HUES64 (cell line): ENCODE data around the gene KCNK15.

Source experiments
- H3K27ac ChIP-seq: 2 replicates; pipeline ENCODE4 v1.7.0; 2013; ENCODE audit warnings: low read depth, low read length, inconsistent platforms
- H3K27me3 ChIP-seq: 2 replicates; pipeline ENCODE4 v1.6.1; 2013; ENCODE audit warnings: mild to moderate bottlenecking, low read length; ENCODE audit not compliant: insufficient read depth
- H3K36me3 ChIP-seq: 2 replicates; pipeline ENCODE4 v1.6.1; 2013; ENCODE audit warnings: mild to moderate bottlenecking, low read length; ENCODE audit not compliant: insufficient read depth
- H3K4me1 ChIP-seq: 2 replicates; pipeline ENCODE4 v1.6.1; 2013; ENCODE audit warnings: mild to moderate bottlenecking, low read length, moderate library complexity; ENCODE audit not compliant: insufficient read depth
- H3K4me3 ChIP-seq: 2 replicates; pipeline ENCODE4 v1.5.1; 2013; ENCODE audit warnings: mild to moderate bottlenecking, low read length, moderate library complexity
- H3K9ac ChIP-seq: 2 replicates; pipeline ENCODE4 v1.6.1; 2013; ENCODE audit warnings: mild to moderate bottlenecking, low read depth, low read length
- H3K9me3 ChIP-seq: 2 replicates; pipeline ENCODE4 v1.6.1; 2013; ENCODE audit warnings: low read depth, low read length; ENCODE audit not compliant: insufficient read depth
- WGBS: fragments of 150-250, 120-280 bp; methylation state at CpG from one replicate; pipeline ENCODE4 v1.1.7; 2013; ENCODE audit warnings: missing lambda C conversion rate; 5-methylcytosine and 5-hydroxymethylcytosine counted together

The KCNK15 gene

GRCh38 chr20:44781118-44781517 is 35.5 kb downstream of the KCNK15 start:
- Histone ChIP-seq H3K9me3 (no peaks in the 10 kb centered on the region), H3K27me3 (no peaks in the 10 kb centered on the region), H3K36me3 (no peaks in the 10 kb centered on the region), H3K4me3 (no peak overlapping the region), H3K9ac (no peak overlapping the region), H3K27ac (no peak overlapping the region), H3K4me1 (peaks cover 13% of the 10 kb centered on the region)
- 91% methylated on average over 3 of the region's 3 CpGs for WGBS

- Histone ChIP-seq H3K4me1 (peaks cover 15% of the 10 kb centered on the region), H3K9ac (no peak overlapping the region), H3K27ac (no peak overlapping the region), H3K36me3 (no peaks in the 10 kb centered on the region), H3K27me3 (no peaks in the 10 kb centered on the region), H3K4me3 (no peak overlapping the region), H3K9me3 (no peaks in the 10 kb centered on the region)
- 89% methylated on average over 3 of the region's 3 CpGs for WGBS
Measured at GRCh38 chr20:44781791-44782190, 36.1 kb downstream of the KCNK15 start.

GRCh38 chr20:44784688-44785087 is 39.0 kb downstream of the KCNK15 start:
- Histone ChIP-seq H3K4me1 (peaks cover 15% of the 10 kb centered on the region), H3K36me3 (no peaks in the 10 kb centered on the region), H3K4me3 (no peak overlapping the region), H3K27ac (peak overlapping the region; percentile 38; the same call in 1 of the 2 replicates), H3K9me3 (no peaks in the 10 kb centered on the region), H3K9ac (no peak overlapping the region), H3K27me3 (no peaks in the 10 kb centered on the region)
- WGBS, result 74% methylated on average over 1 of the region's 1 CpG

GRCh38 chr20:44785768-44786167 is 40.1 kb downstream of the KCNK15 start:
- Histone ChIP-seq H3K9ac (no peak overlapping the region), H3K27me3 (no peaks in the 10 kb centered on the region), H3K9me3 (no peaks in the 10 kb centered on the region), H3K36me3 (no peaks in the 10 kb centered on the region), H3K4me3 (no peak overlapping the region), H3K27ac (no peak overlapping the region), H3K4me1 (peaks cover 15% of the 10 kb centered on the region)
- 45% methylated on average over 1 of the region's 1 CpG for WGBS

GRCh38 chr20:44787299-44787698 is 41.6 kb downstream of the KCNK15 start:
- 97% methylated on average over 7 of the region's 7 CpGs for WGBS

GRCh38 chr20:44788706-44789456 is 43.2 kb downstream of the KCNK15 start:
- 89% methylated on average over 8 of the region's 10 CpGs for WGBS
- Histone ChIP-seq H3K9ac (no peak overlapping the region), H3K36me3 (no peaks in the 10 kb centered on the region), H3K27ac (no peak overlapping the region), H3K4me1 (peaks cover 15% of the 10 kb centered on the region), H3K27me3 (no peaks in the 10 kb centered on the region), H3K4me3 (no peak overlapping the region), H3K9me3 (no peaks in the 10 kb centered on the region)

More at GRCh38 chr20:44787299-44787698, 41.6 kb downstream of the KCNK15 start:
- Histone ChIP-seq H3K4me3 (no peak overlapping the region), H3K27me3 (no peaks in the 10 kb centered on the region), H3K27ac (no peak overlapping the region), H3K36me3 (no peaks in the 10 kb centered on the region), H3K4me1 (peaks cover 15% of the 10 kb centered on the region), H3K9me3 (no peaks in the 10 kb centered on the region), H3K9ac (no peak overlapping the region)

- WGBS, result 91% methylated on average over 7 of the region's 11 CpGs
- no peaks in the 10 kb centered on the region for H3K36me3 ChIP-seq
- H3K27me3 ChIP-seq, result no peaks in the 10 kb centered on the region
- H3K9ac ChIP-seq, result no peak overlapping the region
- no peak overlapping the region for H3K4me3 ChIP-seq
- no peak overlapping the region for H3K27ac ChIP-seq
- H3K4me1 ChIP-seq, result peaks cover 5% of the 10 kb centered on the region
- H3K9me3 ChIP-seq, result no peaks in the 10 kb centered on the region
Measured at GRCh38 chr20:44790638-44791393, 45.2 kb downstream of the KCNK15 start.

- H3K9me3 ChIP-seq, result no peaks in the 10 kb centered on the region
- peaks cover 10% of the 10 kb centered on the region for H3K4me1 ChIP-seq
- no peaks in the 10 kb centered on the region for H3K27me3 ChIP-seq
- H3K9ac ChIP-seq, result no peak overlapping the region
- no peak overlapping the region for H3K4me3 ChIP-seq
- no peaks in the 10 kb centered on the region for H3K36me3 ChIP-seq
- WGBS, result 79% methylated on average over 7 of the region's 7 CpGs
- no peak overlapping the region for H3K27ac ChIP-seq
Measured at GRCh38 chr20:44792796-44793195, 47.1 kb downstream of the KCNK15 start.

GRCh38 chr20:44795836-44796235 is 50.2 kb downstream of the KCNK15 start:
- Histone ChIP-seq H3K36me3 (no peaks in the 10 kb centered on the region), H3K27me3 (no peaks in the 10 kb centered on the region)
- 46% methylated on average over 3 of the region's 4 CpGs for WGBS

GRCh38 chr20:44796311-44796710 is 50.6 kb downstream of the KCNK15 start:
- Histone ChIP-seq H3K4me1 (peaks cover 10% of the 10 kb centered on the region), H3K27me3 (no peaks in the 10 kb centered on the region), H3K4me3 (no peak overlapping the region), H3K9ac (no peak overlapping the region), H3K27ac (no peak overlapping the region), H3K36me3 (no peaks in the 10 kb centered on the region), H3K9me3 (no peaks in the 10 kb centered on the region)

More at GRCh38 chr20:44795836-44796235, 50.2 kb downstream of the KCNK15 start:
- Histone ChIP-seq H3K9ac (no peak overlapping the region), H3K9me3 (no peaks in the 10 kb centered on the region), H3K27ac (no peak overlapping the region), H3K4me1 (peaks cover 10% of the 10 kb centered on the region), H3K4me3 (no peak overlapping the region)

- Histone ChIP-seq H3K27me3 (no peaks in the 10 kb centered on the region), H3K36me3 (no peaks in the 10 kb centered on the region), H3K27ac (no peak overlapping the region), H3K4me1 (peaks cover 10% of the 10 kb centered on the region), H3K9me3 (no peaks in the 10 kb centered on the region), H3K4me3 (no peak overlapping the region), H3K9ac (no peak overlapping the region)
- 89% methylated on average over 3 of the region's 3 CpGs for WGBS
Measured at GRCh38 chr20:44796758-44797457, 51.2 kb downstream of the KCNK15 start.
